ENCODE measurements around the gene LRMDA.

The LRMDA gene

GRCh38 chr10:76257816-76258215 lies 826.4 kb downstream of the LRMDA start (continued):
- no peak for TF ChIP-seq PRDM6 (tag by site-specific recombination; IDR thresholded peaks at IDR 0.05)
- no peak for TF ChIP-seq ZXDB (tag by site-specific recombination; IDR thresholded peaks at IDR 0.05)
- TF ChIP-seq ZSCAN30 (tag by site-specific recombination; IDR thresholded peaks at IDR 0.05), result no peak
- TF ChIP-seq ZNF354C (tag by site-specific recombination; IDR thresholded peaks at IDR 0.05; ENCODE audit: borderline replicate concordance, low read depth), result no peak
- TF ChIP-seq ZNF221 (tag by site-specific recombination; IDR thresholded peaks at IDR 0.05; ENCODE audit: borderline replicate concordance), result no peak
- no peak for TF ChIP-seq ZEB2 (tag by site-specific recombination; IDR thresholded peaks at IDR 0.05)

DNA sequence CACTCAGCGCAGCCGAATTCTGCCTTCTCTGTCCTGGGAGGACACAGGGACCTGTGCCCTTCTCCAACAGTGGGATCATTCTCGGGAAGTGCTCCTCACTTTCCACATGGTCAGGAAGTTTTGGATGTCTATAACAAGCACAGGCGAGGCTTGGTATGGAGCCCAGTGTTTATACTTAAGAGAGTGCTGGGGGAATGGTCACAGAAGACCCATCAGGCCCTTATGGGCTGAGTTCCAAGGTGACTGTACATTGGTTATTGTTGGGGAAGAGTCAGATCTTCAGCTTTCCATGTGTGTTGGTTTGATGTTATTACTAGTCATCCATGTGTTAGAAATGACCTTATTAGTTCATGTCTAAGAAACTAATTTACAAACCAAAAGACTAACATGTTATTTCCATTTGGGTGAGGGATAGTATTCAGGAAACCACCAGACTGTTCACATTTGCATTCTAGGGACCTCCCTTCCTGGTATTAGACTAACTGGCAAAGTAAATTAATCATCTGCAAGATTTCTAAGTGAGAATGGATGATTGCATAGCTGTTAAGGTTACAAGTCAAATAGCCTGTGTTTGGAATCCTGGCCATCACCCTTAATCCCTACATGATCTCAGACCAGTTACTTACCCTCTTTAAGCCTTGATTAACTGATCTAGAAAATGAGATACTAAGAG lies 834.2 kb downstream of the LRMDA start:
- CTCF ChIA-PET, result no interaction called here
- TF ChIP-seq ZNF311 (tag by site-specific recombination; IDR thresholded peaks at IDR 0.05; ENCODE audit: borderline replicate concordance) (no peak), ZNF155 (tag by site-specific recombination; IDR thresholded peaks at IDR 0.05) (no peak), ZNF175 (tag by site-specific recombination; IDR thresholded peaks at IDR 0.05) (no peak), PRDM6 (tag by site-specific recombination; IDR thresholded peaks at IDR 0.05) (no peak), MYNN (tag by site-specific recombination; IDR thresholded peaks at IDR 0.05; ENCODE audit: borderline replicate concordance) (no peak), ZNF280C (tag by site-specific recombination; IDR thresholded peaks at IDR 0.05) (no peak), ZNF701 (tag by site-specific recombination; IDR thresholded peaks at IDR 0.05) (no peak), ZNF843 (tag by site-specific recombination; IDR thresholded peaks at IDR 0.05) (no peak), ZBTB21 (tag by site-specific recombination; IDR thresholded peaks at IDR 0.05) (no peak), ZNF174 (tag by site-specific recombination; IDR thresholded peaks at IDR 0.05) (no peak), ZNF707 (tag by site-specific recombination; IDR thresholded peaks at IDR 0.05) (no peak), ZNF2 (tag by site-specific recombination; IDR thresholded peaks at IDR 0.05) (no peak), ZFP41 (tag by site-specific recombination; IDR thresholded peaks at IDR 0.05; ENCODE audit: borderline replicate concordance) (no peak), ZNF169 (tag by site-specific recombination; IDR thresholded peaks at IDR 0.05) (no peak), ZNF692 (tag by site-specific recombination; IDR thresholded peaks at IDR 0.05) (no peak), OVOL3 (tag by site-specific recombination; IDR thresholded peaks at IDR 0.05) (no peak), ZNF140 (tag by site-specific recombination; IDR thresholded peaks at IDR 0.05) (no peak), GLIS2 (tag by site-specific recombination; IDR thresholded peaks at IDR 0.05) (no peak)
- TF ChIP-seq, protein P1, sequence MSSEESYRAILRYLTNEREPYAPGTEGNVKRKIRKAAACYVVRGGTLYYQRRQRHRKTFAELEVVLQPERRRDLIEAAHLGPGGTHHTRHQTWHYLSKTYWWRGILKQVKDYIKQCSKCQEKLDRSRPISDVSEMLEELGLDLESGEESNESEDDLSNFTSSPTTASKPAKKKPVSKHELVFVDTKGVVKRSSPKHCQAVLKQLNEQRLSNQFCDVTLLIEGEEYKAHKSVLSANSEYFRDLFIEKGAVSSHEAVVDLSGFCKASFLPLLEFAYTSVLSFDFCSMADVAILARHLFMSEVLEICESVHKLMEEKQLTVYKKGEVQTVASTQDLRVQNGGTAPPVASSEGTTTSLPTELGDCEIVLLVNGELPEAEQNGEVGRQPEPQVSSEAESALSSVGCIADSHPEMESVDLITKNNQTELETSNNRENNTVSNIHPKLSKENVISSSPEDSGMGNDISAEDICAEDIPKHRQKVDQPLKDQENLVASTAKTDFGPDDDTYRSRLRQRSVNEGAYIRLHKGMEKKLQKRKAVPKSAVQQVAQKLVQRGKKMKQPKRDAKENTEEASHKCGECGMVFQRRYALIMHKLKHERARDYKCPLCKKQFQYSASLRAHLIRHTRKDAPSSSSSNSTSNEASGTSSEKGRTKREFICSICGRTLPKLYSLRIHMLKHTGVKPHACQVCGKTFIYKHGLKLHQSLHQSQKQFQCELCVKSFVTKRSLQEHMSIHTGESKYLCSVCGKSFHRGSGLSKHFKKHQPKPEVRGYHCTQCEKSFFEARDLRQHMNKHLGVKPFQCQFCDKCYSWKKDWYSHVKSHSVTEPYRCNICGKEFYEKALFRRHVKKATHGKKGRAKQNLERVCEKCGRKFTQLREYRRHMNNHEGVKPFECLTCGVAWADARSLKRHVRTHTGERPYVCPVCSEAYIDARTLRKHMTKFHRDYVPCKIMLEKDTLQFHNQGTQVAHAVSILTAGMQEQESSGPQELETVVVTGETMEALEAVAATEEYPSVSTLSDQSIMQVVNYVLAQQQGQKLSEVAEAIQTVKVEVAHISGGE (tag by site-specific recombination; conservative IDR thresholded peaks at IDR 0.05; ENCODE audit: low read depth), result no peak
- no peaks in the 10 kb centered on the region for H3K36me3 ChIP-seq (ENCODE audit: control insufficient read depth in 2 of 2, insufficient read depth in 1 of 2, low read length in 2 of 2)

More for the DNA sequence above, 834.2 kb downstream of the LRMDA start:
- no peak overlapping the region for H3K4me3 ChIP-seq (ENCODE audit: low read depth, low read length)
- no peak overlapping the region for H3K27ac ChIP-seq (ENCODE audit: extremely low read depth, low read depth, low read length)
- POLR2A ChIA-PET, result no interaction called here
- H3K9me3 ChIP-seq (ENCODE audit: control insufficient read depth, insufficient read depth, low read depth, low read length), result no peaks in the 10 kb centered on the region
- no peaks in the 10 kb centered on the region for H3K4me1 ChIP-seq (ENCODE audit: control insufficient read depth, insufficient read depth, low read length)
